C4-2B (cell line): ENCODE measurements around the gene INAVA.

ENCODE experiments used
- ZFX ChIP-seq: fragments of 450-650 bp; IDR thresholded peaks from 2 replicates; pipeline ENCODE4 v1.6.1; 2017
- TF ChIP-seq, protein P1 (sequence below): fragments of 450-650 bp; conservative IDR thresholded peaks from 2 replicates; pipeline ENCODE4 v1.5.1; 2017; ENCODE audit warnings: mild to moderate bottlenecking

DNA sequence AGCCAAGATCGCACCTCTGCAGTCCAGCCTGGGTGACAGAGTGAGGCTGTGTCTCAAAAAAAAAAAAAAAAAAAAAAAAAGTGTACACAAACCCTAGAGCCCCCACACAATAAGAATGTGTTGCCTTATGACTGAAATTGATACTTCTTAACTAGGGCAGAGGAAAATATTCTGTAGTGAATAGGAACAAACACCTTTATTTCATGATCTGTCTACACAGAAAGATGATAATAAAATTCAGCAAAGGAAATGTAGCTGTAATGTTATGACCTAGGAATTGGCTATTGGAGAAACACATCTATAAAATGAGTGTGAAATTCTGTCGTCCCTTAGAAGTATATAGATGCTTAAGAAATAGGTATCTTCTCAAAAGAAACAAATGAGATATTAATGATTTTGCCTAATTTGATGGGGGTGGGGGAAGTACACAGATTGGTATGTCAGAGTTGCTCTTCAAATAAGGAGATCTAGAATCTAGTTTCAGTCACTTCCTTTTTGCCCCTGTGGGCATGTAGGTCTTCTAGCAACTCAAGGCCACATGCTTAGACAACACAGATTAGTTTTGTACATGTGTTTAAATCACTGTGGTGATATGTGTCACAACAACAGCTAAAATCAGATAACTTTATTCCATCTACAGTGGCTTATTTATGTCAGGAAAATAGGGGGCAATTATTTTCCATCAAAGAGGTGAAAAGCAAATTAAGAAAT is 32.6 kb upstream of the INAVA start:
- TF ChIP-seq, protein P1, sequence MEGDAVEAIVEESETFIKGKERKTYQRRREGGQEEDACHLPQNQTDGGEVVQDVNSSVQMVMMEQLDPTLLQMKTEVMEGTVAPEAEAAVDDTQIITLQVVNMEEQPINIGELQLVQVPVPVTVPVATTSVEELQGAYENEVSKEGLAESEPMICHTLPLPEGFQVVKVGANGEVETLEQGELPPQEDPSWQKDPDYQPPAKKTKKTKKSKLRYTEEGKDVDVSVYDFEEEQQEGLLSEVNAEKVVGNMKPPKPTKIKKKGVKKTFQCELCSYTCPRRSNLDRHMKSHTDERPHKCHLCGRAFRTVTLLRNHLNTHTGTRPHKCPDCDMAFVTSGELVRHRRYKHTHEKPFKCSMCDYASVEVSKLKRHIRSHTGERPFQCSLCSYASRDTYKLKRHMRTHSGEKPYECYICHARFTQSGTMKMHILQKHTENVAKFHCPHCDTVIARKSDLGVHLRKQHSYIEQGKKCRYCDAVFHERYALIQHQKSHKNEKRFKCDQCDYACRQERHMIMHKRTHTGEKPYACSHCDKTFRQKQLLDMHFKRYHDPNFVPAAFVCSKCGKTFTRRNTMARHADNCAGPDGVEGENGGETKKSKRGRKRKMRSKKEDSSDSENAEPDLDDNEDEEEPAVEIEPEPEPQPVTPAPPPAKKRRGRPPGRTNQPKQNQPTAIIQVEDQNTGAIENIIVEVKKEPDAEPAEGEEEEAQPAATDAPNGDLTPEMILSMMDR: no peak
- TF ChIP-seq ZFX: no peak
